Lower leg skin (tissue), 4 donors: ENCODE measurements around the gene LTA. TPM values are rescaled to one million over a fixed set of nuclear protein-coding genes. Genes with fewer than 3 reads are reported as not detected.
"Not testable (repeated sequence)": the region's sequence is repeated elsewhere in the genome, so short reads cannot be mapped to it uniquely, and the experiment has no call there.

Experiments
- DNase-seq, 2 donors: peaks; one replicate each; pipeline ENCODE4 v3.0.0-alpha.2; 2019; ENCODE audit warnings: low spot score in 2 of 2
- H3K4me3 ChIP-seq: fragments of 200-600 bp; sonication (generic); 2 replicates; pipeline ENCODE4 v1.5.1; 2017; ENCODE audit warnings: mild to moderate bottlenecking, low read depth; ENCODE audit not compliant: poor library complexity, severe bottlenecking
- POLR2A ChIP-seq, 2 donors: fragments of 450-650 bp; IDR thresholded peaks; one replicate each; pipeline ENCODE4 v1.6.1; 2016 to 2017; ENCODE audit warnings: antibody characterized with exemption in 2 of 2, mild to moderate bottlenecking in 1 of 2, moderate library complexity in 1 of 2
- WGBS, 2 donors: methylation state at CpG; one replicate each; pipeline ENCODE4 v1.1.5; 2018; 5-methylcytosine and 5-hydroxymethylcytosine counted together
- intact Hi-C: fragments of 100-400 bp; cut with DNase I; formaldehyde crosslinking; loops from one replicate; pipeline ENCODE4 v1.15.0; 2023; ENCODE audit warnings: low total_unique reads
- total RNA-seq, 4 donors: library from RNA; depleted of rRNA; stranded (reverse); fragments of >200 nt; gene quantifications; one replicate each; pipeline ENCODE4 v1.1.0, GENCODE V29; 2016
- TF ChIP-seq, protein P1 (sequence below), 3 donors: fragments of 450-650 bp; IDR thresholded peaks; one replicate each; pipeline ENCODE4 v1.5.1; 2016; ENCODE audit warnings: antibody characterized with exemption in 3 of 3, mild to moderate bottlenecking in 3 of 3, moderate library complexity in 2 of 3

Gene LTA
- total RNA-seq, 4 donors from 2014 or later: not detected

DNA sequence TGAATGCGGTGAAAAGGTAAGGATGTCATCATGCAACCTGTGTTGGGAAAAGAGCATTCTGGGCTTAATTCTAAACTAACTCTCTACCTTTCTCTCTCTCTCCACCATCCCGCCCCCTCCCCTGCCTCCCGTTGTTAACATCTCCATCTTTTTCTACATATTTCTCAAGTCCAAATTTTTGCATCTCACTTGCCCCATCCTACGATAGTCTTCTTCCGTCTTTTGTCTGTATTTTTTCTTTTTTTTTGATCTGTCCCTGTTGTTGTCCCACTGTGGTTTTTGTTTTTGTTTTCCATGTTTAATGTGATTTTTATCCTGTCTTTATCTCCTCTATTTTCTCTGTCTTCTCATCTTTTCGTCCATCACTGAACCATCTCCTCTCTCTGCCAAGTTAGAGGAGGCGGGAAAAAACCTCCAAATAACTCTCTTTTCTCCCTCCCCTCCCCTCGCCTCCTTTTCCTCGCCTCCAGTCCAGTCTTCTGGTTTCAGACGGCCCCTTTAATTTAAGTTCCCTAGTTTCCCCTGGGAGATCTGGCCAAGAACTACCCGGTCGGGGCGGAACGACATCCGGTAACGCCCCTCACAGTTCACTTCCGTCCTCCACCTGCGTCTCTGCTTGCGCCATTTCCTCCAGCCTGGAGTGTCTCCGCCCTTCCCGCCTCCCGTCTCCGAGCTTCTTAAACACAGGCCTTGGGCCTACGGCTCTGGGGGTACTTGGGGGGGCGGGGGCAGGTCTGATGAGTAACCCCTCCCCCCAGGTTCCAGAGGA is 24.9 kb upstream of the LTA start, which contains the start of gene NFKBIL1:
Gene NFKBIL1, plus strand, starts transcription at position 651 of the 769 bp plus-strand sequence. Its CDS starts 87 bp downstream, at position 738.
- peak; percentile 96 to 99 for DNase-seq
- TF ChIP-seq, protein P1, sequence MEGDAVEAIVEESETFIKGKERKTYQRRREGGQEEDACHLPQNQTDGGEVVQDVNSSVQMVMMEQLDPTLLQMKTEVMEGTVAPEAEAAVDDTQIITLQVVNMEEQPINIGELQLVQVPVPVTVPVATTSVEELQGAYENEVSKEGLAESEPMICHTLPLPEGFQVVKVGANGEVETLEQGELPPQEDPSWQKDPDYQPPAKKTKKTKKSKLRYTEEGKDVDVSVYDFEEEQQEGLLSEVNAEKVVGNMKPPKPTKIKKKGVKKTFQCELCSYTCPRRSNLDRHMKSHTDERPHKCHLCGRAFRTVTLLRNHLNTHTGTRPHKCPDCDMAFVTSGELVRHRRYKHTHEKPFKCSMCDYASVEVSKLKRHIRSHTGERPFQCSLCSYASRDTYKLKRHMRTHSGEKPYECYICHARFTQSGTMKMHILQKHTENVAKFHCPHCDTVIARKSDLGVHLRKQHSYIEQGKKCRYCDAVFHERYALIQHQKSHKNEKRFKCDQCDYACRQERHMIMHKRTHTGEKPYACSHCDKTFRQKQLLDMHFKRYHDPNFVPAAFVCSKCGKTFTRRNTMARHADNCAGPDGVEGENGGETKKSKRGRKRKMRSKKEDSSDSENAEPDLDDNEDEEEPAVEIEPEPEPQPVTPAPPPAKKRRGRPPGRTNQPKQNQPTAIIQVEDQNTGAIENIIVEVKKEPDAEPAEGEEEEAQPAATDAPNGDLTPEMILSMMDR (IDR thresholded peaks at IDR 0.05): no peak
- no peak for TF ChIP-seq POLR2A (IDR thresholded peaks at IDR 0.05)
- 0 to 1% methylated on average over 25 of the region's 25 CpGs for WGBS, 2 donors
- no peak within 1 kb of the TSS for H3K4me3 ChIP-seq
- intact Hi-C loops: loop anchor here (5.0 kb wide), 1 partner anchor 50 kb away; no protein-coding TSS in a partner anchor

DNA sequence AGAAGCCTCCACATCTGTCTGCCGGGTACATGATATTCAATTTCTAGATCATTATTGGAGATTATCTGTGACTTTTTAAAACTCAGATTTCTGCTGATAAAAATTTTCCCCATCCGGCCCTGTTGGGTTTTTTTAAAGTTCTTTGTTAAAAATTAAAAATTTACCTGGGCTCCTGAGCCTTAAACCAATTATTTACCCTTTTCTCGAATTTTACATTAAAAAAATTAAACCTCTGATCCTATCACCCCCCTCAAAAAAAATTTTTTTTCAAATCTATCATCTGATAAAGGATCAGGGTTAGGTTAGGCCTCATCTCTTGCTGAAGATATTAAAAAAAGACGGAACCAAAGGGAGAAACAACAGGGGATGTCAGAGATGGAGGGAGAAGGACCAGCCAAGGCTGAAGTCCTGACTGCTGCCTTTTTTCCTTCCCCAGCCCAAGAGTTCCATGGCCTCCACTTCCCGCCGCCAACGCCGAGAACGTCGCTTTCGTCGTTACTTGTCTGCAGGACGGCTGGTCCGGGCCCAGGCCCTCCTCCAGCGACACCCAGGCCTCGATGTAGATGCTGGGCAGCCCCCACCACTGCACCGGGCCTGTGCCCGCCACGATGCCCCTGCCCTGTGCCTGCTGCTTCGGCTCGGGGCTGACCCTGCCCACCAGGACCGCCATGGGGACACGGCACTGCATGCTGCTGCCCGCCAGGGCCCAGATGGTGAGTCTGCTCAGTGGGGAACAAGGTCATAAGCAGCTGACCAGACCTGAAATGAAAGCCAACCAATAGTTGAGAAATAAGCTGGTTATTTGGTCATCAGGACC is 24.2 kb upstream of the LTA start:
- H3K4me3 ChIP-seq: no peak overlapping the region
- no peak for TF ChIP-seq POLR2A (IDR thresholded peaks at IDR 0.05)
- TF ChIP-seq, protein P1 (IDR thresholded peaks at IDR 0.05): no peak
- WGBS, 2 donors: 78 to 80% methylated on average over 24 of the region's 24 CpGs
- intact Hi-C loops: loop anchor here (5.0 kb wide), 1 partner anchor 49 kb away; no protein-coding TSS in a partner anchor
- DNase-seq: no peak

DNA sequence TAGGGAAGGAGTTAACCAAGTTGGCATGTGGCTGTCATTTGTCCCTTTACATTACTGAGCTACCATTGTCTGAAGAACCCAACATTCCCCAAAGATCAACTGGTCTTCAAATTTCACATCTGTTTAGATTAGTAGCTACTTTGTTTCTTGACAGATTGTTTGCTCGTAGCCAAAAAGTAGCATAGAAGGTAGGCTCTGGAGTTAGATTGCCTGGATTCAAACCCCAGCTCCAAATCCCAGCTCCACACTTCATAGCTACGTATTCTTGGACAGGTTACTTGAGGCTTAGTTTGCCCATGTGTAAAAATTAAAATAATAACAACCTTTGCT is 23.6 kb upstream of the LTA start:
- intact Hi-C loops: loop anchor here (5.0 kb wide), 1 partner anchor 49 kb away; no protein-coding TSS in a partner anchor
- no peak overlapping the region for H3K4me3 ChIP-seq
- DNase-seq: no peak
- TF ChIP-seq, protein P1 (IDR thresholded peaks at IDR 0.05): no peak
- TF ChIP-seq POLR2A (IDR thresholded peaks at IDR 0.05): no peak
- 97 to 98% methylated on average over 2 of the region's 2 CpGs for WGBS, 2 donors

DNA sequence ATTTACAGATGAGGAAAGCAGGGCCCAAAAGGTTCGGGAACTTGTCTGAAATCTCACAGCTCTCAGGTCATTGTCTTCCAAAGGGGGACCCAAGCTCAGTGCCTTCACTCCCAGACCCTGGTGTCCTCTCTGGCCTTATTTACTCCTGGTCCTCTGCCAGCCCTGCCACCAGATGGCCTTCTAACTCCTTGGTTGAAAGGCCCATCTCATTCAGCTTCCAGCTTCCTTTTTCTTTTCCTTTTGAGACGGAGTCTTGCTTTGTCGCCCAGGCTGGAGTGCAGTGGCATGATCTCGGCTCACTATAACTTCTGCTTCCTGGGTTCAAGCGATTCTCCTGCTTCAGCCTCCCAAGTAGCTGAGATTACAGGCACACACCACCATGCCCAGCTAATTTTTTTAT is 20.7 kb upstream of the LTA start:
- H3K4me3 ChIP-seq, intact Hi-C loops, DNase-seq: not testable (repeated sequence)
- WGBS, 2 donors: 64 to 67% methylated on average over 5 of the region's 5 CpGs

DNA sequence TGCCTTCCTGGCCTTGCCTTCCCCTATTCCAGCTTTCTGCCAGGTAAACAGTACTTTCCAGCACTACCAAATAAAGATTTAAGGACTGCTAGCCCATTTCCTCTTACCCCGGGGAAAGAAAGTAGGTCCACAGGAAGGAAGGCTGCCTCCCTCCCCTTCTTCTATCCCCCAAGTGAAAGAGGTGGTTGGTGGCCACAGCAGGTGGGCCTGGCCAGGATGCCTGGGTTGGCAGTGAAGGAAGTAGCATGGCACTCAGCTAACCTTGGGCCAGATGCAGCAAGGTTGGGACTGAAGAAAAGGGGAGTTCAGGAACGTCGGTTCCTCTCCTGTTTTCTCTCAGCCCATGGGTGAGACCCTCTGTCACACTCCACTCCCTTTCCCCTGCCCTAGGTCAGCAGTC is 15.8 kb upstream of the LTA start:
- WGBS, 2 donors: 65 to 91% methylated on average over 3 of the region's 3 CpGs
- no peak for DNase-seq
- no peak for TF ChIP-seq POLR2A (IDR thresholded peaks at IDR 0.05)
- TF ChIP-seq, protein P1 (IDR thresholded peaks at IDR 0.05): no peak
- H3K4me3 ChIP-seq: no peak overlapping the region
- intact Hi-C loops: no loop called here
